GM19463 (cell line): Measurements from ENCODE around the gene FOXJ3.

Experiments used
- ATAC-seq: cut with Tn5 transposase; IDR thresholded peaks from one replicate; pipeline ENCODE4 v1.9.1; 2021; ENCODE audit warnings: mild to moderate bottlenecking, moderate library complexity; ENCODE audit not compliant: unreplicated experiment

FOXJ3 gene

DNA sequence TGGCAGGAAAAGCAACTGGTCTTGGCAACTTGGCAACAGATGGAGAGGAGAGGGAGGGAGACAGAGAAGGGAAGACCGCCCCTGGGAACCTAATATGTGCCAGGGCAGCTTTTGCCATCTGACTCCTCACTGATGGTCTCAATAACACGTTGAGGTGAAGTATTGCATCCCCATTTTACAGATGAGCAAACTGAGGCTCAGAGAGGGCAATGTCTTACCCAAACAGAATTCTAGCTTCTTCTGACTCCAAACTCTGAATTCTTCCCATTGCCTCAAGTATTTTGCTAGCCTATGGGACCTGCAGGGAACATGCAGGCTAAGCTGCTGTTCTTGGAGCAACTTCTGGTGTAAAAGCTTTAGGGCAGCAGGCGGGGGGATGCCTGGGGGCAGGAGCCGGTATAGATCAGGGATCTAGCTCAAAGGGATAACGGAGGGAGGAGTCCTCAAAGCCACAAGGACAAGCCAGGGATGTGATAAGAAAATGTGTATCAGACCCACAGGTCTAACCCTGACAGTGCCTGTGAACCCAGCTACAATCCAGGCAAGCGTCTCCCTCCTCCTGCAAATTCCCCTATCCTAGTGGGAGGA is 163.3 kb downstream of the FOXJ3 start:
- no peak for ATAC-seq

DNA sequence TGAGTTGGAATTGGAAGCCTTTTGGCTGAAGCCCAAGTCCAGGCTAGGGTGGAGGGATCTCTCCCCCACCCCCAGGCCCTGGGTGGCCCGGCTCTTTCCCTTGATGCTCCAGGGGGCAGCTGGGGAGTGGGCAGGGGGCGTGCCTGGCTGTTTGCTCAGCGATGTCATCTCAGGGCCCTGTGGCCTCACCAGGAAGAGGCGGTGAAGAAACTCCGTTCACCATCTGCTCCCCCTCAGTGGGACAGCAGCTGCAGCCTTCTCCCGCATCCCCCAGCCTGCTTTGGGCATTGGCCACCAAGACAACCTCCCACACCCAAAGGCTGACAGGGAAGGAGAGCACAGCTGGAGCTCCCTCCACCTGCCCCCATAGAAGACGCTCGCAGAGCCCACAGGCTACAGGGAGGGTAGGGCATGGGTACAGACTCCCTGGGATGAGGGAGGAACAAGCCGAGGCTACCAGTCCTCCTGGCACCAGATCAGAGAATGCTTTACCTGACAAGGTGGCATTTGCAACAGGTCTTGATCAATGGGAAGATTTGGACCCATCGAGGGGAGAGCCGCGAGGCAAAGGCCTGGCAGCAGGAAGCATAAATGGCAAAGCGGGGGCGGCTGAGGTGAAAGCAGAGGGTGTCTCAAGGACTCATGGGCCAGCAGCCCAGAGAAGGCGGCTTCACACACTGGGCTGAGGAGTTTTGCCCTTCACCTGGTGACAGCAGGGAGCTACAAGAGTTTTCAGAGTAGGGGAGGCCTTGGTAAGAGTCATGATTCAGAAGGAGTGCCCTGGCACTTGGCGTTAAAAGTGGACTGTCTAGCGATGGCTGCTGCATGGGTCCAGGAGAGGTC is 164.0 kb downstream of the FOXJ3 start:
- ATAC-seq, result no peak

DNA sequence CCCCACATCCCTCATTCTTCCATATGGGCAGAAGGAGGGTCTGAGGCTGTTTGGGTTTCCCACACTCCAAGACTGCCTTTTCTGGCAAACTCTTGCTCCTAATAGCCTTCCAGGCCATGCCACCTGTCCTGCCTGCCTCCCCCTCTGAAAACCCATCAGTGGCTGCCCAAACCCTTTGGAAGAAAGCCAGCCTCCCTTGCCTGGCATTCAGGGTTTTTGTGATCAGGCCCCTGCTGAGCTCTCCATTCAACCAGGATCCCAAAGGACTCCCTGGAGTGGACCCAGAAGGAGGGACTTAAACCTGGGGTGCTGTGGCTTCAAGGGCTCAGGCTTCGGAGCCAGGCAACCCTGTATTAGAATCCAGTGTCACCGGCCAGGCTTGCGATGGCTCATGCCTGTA is 166.3 kb downstream of the FOXJ3 start:
- ATAC-seq, result no peak

DNA sequence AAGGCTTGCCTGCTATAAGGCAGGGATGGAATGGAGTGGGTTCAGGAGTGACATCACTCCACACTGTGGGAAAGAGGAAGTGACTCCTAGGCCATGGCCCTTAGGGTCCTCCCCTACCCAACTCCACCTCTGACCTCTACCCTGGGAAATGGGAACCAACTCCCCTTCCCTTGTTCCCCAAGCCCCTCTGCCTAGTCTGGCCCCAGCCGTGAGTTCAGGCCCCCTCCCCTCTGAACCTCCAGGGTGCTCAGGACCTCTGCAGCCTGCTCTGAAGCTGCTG is 166.7 kb downstream of the FOXJ3 start:
- ATAC-seq, result no peak

DNA sequence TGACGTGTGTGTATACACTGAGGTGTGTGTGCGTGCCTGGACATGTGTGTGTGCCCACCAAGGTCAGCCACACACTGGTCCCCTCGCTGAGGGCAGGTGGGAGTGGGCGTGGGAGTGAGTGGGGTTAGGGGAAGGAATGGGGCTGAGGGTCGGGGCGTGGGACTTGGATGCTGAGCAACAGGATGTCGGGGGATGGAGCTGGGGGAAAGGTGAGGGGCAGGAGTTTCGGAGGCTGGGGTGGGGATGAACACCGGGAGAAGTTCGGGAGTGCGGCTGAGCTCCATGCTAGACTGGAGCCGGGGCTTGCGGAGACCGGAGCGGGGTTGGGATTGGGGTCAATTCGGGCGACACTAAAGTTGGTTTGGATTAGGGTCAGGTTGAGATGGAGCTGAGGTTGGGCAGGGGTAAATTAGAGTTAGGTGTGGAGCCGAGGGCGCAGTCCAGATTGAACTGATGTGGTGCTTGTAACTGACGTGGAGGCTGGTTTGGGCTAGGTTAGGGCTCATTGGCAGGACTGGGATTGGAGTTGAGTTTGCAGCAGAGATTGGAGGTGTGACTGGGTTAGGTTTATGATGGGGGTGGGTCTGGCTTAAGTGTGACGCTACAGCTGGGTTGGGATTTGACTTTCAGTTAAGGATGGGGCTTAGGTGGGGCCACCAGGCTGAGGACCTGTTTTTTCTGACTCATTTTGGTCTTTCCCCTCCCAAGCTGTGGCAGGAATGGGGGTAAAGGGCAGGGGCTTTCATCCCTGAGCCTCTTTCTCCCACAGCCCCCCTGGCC is 167.2 kb downstream of the FOXJ3 start:
- no peak for ATAC-seq

DNA sequence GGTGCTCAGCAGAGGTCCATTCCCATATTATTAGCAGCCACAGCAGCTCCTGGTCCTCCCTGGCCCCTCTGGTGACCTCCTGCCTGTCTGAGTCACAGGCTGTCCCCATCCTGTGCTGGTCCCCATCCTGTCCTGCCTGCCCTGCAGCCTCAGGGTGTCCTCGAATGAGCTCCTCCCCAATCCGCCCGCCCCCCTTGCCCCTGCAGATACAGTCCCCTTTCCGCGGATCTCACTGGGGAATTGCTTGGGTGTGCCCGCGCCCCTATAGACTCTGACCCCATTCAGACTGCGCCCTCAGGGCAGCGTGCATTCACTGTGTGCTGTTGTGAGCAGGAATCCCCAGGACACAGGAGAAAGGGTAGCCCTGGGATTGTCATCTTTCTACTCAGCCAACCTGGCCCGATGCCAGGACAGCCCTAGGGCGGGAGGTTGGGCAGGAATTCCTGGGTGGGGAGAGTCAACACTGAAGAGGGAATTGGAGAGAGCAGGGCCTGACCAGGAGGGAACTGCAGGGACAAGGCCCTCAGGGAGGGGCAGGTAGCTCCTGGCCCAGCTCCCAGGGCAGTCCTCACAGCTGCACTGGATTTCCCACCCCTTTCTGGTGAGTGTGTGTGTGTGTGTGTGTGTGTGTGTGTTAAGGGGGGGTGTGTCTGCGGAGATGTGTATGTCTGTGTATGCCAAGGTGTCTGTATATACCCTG is 169.4 kb downstream of the FOXJ3 start:
- ATAC-seq, result no peak

DNA sequence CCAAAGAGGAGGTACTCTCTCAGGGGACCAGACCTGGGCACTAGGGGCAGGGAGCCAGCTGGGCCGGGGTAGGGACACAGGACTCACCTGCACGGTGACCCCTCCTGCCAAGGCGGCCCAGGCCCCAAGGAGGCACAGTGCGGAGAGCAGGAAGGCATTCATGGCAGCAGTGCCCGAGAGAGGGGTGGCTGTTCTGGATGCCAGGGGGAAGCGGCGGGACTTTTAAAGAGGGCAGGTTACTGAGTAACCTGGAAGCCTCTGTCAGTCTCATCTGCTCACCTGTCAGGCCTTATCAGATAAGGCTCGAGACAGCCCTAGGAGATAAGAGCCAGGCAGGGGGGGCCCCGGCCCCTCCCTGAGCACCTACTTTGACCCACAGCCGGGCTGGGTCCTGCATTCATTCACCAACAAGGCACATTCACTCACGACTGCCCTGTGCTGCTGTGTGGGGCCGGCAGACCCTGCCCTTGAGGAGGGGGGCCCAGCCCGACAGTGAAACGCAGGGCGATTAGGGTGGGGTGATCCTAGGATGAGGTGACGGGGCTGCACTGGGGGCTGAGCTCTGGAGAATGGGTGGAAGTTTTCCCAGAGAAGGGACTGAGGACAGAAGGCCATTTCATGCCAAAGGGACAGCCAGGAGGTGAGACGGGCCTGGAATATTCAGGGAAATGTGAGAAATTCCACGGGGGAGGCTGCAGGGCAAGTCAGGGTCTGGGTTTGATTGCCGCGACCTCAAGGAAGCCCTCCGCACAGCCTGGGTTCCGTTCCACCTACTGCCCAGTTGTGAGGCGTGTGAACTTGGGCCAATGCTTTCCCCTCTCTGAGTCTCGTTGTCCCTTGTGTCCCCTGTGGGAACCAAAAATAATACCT is 170.2 kb downstream of the FOXJ3 start, which contains the start of gene GUCA2A:
TSS of gene GUCA2A (minus strand) at position 195 of the 870 bp plus-strand sequence. CDS start at position 162, 33 bp downstream.
- no peak for ATAC-seq

DNA sequence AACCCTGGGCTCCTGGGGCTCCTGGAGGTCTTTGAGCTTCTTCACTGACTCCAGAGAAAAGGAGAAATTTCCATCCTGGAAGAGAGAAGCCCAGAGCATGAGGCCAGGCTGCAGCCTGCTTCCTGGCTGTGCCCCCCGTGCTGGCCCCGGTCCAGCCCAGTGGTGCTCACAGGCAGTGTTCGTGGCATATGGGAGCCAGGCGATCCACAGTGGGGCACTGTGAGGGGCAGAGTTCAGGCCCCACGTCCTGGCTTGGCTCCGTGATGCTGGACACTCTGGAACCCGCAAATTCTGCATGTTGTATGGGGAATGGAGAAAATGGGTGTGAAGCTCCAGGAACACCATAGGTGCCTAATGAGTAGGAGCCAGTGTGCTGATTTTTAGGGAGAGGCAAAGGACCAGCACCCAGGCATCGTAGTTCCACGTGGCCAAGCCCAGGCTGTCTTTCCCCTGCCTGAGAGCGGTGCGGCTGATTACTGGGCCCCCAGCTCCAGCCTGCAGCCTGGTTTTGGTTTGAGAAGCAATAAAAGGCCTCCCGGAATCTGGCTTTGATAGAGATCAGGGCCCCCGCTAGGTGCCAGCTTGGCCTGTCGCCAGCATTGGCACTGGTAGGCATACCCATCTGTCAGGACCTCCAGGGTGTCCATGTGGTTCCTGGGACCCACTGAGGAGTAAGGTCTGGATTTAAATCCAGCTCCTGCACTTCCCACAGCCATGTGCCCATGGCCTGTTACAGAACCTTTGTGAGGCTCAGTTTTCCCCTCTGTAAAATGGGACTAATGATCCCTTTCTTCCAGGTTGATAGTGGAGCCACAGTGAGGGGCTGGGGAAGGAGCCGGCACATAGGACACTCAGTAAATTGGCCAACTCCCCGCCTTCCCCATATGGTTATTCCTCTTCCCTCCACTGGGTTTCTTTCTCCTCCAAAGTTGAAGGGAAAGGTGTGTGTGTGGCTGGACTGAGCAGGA is 171.2 kb downstream of the FOXJ3 start:
- no peak for ATAC-seq

DNA sequence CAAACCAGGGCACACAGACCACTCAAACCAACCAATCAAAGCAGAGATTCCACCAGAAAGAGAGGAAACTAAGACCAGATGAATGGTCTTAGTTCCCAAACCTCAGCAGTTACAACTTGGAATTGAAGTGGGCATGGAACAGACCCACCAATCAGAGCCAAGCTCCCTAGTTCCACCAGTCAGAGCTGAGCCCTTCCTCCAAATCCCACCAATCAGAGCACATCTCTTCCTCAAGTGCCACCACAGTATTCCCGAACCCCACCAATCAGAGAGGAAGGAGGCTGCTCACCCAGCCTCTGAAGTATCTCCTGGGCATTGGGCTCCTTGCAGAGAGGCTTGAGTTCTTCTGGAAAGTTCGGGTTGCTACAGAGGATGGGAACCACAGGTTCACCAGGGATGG is 171.9 kb downstream of the FOXJ3 start:
- no peak for ATAC-seq

DNA sequence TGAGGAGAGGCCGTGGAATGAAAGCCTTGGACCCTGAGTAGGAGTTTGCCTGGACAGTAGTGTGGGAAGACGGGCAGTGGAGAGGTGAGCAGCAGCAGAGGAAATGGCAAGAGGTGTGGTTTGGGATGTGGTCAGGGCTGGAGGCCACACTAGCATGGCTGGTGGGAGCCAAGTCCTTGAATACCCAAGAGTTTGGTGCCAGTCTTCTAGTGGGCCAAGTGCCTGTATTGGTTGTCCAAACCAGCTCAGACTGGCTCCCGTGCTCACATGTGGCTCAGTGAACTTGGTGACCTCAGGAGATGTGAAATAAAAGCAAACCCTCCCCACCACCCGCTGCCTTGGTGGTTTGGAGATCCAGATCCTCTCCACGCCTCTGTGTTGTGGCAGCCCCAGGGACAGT is 172.9 kb downstream of the FOXJ3 start:
- ATAC-seq, result no peak

DNA sequence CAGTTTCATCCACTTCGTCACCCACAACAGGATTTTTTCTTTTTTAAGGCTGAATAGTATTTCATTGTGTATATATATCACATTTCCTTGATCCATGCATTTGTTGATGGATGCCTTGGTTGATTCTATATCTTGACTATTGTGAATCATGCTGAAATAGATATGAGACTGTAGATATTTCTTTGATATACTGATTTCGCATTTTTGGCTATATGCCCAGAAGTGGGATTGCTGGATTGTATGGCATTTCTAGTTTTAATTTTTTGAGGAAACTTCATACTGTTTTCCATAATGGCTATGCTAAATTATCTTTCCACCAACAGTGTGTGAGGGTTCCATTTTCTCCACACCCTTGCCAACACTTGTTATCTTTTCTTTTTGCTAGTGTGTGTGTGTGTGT is 176.8 kb downstream of the FOXJ3 start:
- no peak for ATAC-seq

DNA sequence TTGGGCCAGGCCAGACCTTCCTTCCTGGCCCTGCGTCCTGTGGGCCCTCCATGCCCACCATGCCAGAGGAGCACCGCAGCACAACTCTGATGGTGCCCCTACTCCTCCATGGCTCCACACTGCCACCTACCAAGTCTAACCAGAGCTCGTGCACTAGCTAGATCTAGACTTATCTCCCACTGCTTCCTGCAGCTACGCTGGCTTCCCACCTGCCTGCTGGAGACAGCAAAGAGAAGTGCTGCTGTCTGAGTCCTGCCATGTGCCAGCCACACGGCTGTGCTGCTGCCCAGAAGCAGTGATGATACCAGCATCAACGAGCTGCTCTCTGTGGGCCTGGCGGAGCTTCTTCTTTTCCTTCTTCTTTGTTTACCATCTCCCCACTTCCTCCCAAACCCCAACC is 177.4 kb downstream of the FOXJ3 start:
- ATAC-seq, result no peak

DNA sequence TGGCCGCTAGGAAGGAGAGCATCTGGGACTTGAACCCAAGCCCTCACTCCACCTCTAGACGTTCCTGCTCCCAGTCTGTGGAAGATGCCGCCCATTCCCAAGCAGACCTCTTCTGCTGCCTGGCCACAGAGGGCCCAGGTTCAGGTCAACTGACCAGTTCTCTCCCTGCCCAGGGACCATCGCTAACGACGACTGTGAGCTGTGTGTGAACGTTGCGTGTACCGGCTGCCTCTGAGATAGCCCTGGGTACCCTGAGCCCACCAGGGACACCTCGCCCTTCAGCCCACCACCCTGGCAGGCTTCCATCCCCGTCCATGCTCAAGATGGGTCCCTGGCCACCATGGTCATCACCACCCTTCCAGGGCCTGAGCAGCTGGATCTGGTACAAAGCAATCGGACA is 179.7 kb downstream of the FOXJ3 start:
- ATAC-seq, result no peak

DNA sequence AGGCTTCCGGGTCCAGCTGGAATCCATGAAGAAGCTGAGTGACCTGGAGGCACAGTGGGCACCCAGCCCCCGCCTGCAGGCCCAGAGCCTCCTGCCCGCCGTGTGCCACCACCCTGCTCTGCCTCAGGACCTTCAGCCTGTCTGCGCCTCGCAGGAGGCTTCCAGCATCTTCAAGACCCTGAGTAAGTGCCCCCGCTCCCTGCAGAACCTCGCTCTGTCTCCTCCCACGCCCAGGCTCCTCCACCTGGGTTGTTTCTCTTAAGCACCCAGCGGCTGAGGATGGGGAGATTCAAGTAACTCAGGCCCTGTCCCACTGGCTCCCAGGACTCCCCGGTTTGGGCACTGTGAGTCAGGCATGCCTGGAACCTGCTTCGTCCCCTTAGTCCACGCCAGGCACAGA is 180.3 kb downstream of the FOXJ3 start:
- ATAC-seq, result no peak

DNA sequence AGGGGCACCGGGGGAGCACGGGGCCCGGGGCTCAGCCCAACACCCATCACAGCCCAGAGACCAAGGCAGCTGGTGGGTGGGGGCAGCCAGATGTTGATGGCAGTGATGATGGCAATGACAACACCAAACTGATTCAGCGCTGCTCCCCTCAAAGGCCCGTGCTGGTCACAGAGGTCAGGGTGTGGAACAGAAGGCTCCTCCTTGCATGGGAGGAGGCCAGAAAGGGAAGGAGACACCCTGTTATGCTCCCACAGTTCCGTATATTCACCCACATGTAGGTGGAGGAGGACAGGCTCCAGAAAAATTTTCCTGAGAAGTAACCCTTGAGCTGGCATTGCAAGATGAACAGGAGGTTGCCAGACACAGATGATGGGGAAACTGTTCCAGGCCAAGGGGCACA is 181.4 kb downstream of the FOXJ3 start:
- ATAC-seq, result no peak

DNA sequence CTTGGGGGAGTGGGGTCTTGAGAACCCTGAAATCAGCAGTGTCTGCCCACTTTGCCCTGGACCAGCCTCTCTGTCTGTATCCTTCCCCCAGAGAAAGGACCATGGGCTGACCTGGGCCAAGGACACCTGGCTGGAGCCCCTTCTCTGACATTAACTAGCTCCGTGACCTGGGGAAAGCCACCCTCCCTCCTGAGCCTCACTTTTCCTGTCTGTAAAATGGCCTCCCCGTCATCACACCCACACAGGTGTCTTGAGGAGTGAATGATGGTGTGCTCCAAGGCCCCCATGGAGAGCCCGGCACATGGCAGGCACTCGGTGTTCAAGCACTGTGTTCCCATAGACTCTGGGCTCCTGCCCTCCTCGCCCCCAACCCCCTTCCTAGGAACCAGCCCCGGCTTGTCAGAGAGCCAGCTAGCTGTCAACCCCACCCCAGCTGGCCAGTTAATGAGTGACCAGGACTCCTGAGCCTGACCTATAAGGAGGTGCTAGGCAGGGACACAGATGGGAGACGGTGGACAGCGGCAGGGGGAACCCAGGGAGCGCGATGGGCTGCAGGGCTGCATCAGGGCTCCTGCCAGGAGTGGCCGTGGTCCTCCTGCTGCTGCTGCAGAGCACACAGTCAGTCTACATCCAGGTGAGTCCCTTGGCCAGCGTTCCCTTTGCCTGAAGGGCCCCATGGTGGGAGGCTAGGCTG is 182.0 kb downstream of the FOXJ3 start, which contains the start of gene GUCA2B:
TSS of gene GUCA2B (plus strand) at position 504 of the 694 bp plus-strand sequence. CDS start at position 545, 41 bp downstream.
- no peak for ATAC-seq

DNA sequence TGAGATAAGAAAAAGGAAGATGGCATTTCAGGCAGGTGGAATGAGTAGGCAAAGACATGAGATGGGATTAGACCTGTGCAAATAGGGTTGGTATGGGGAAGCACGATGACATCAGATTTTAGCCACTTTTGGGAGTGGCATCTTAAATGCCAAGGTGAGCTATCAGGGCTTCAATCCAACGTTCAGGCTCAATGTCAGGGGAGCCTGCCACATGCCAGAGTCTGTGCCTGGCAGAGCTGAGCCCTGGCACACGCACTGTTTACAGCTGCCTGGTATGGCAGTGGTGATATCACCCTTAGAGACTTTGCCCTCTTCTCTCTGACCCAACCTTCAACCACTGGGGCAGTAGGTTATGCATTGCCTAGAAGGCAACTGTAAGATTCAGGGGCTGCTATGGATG is 182.9 kb downstream of the FOXJ3 start:
- ATAC-seq, result no peak

DNA sequence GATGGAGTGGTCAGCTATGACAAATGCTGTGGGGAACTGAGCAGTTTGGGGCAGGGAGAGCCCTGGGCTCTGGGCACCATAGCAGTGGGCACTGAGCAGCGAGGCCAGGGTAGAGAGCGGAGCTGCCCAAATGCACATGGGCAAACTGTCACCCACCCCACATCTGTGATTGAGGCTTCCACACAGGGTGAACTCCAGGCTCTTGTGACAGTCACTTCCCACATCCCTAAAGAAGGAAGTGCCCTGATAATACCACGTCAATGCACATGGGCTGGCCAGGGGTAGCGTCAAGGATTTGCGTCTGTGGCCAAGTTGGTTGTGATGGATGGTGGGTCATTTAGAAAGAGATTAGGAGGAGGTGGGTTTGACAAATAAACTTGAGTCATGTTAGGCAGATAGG is 184.4 kb downstream of the FOXJ3 start:
- no peak for ATAC-seq

DNA sequence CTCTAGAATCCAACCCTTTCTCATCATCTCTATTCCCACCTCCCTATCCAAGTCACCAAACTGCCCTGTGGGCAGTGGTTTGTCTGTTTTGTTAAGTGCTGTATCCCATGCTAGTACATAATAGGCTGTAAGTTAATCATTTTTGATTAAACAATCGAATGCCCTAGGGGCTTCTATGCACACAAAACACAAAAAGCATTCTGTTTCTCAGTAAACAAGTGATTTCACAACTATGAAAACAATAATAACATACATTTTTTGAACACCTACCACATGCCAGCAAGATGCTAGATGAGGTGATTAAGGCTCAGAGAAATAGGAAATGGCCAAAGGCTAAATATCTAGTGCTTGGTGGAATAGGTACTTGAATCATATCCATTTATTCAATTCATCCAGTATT is 186.9 kb downstream of the FOXJ3 start:
- ATAC-seq, result no peak
